GM19328 (cell line): ENCODE measurements around the gene NARF.
"Not testable (repeated sequence)": the region's sequence is repeated elsewhere in the genome, so short reads cannot be mapped to it uniquely, and the experiment has no call there.

Source experiments
- ATAC-seq: cut with Tn5 transposase; IDR thresholded peaks from one replicate; pipeline ENCODE4 v1.9.1; 2021; ENCODE audit warnings: mild to moderate bottlenecking, moderate library complexity; ENCODE audit not compliant: unreplicated experiment

Gene NARF

GRCh38 chr17:82496529-82497434 lies 38.2 kb downstream of the NARF start:
- ATAC-seq: peak; percentile 46

GRCh38 chr17:82497483-82498405 lies 39.2 kb downstream of the NARF start:
- peak; percentile 16 for ATAC-seq

GRCh38 chr17:82502207-82502606 lies 43.7 kb downstream of the NARF start:
- ATAC-seq: no peak

GRCh38 chr17:82503094-82503727 lies 44.7 kb downstream of the NARF start:
- no peak for ATAC-seq

- no peak for ATAC-seq
Measured at GRCh38 chr17:82503728-82504308, 45.3 kb downstream of the NARF start.

- no peak for ATAC-seq
Measured at GRCh38 chr17:82505296-82505695, 46.8 kb downstream of the NARF start.

- peak; percentile 82 for ATAC-seq
Measured at GRCh38 chr17:82506402-82506801, 47.9 kb downstream of the NARF start.

- ATAC-seq: no peak
Measured at GRCh38 chr17:82507631-82508175, 49.2 kb downstream of the NARF start.

- ATAC-seq: not testable (repeated sequence)
Measured at GRCh38 chr17:82511642-82512041, 53.1 kb downstream of the NARF start.

- not testable (repeated sequence) for ATAC-seq
Measured at GRCh38 chr17:82513864-82514263, 55.3 kb downstream of the NARF start.

GRCh38 chr17:82517230-82517865 lies 58.8 kb downstream of the NARF start:
- no peak for ATAC-seq

- peak; percentile 95 for ATAC-seq
Measured at GRCh38 chr17:82518826-82519810, 60.6 kb downstream of the NARF start, which contains the start of gene FOXK2. TSS of gene FOXK2 (plus strand) at chr17:82519732. CDS start at chr17:82519889, 157 bp downstream.

GRCh38 chr17:82519971-82520903 lies 61.7 kb downstream of the NARF start:
- ATAC-seq: no peak

GRCh38 chr17:82524540-82524939 lies 66.0 kb downstream of the NARF start:
- ATAC-seq: no peak

- no peak for ATAC-seq
Measured at GRCh38 chr17:82525712-82526111, 67.2 kb downstream of the NARF start.

GRCh38 chr17:82527898-82528297 lies 69.4 kb downstream of the NARF start:
- ATAC-seq: no peak

GRCh38 chr17:82528484-82529265 lies 70.1 kb downstream of the NARF start:
- ATAC-seq: no peak
